Measurements from ENCODE around the gene SMIM41. TPM values are rescaled to one million over a fixed set of nuclear protein-coding genes. Genes with fewer than 3 reads are reported as not detected.

The SMIM41 gene
- total and polyA plus RNA-seq, 10 of the 15 experiments (the other 5 are each of a cell fraction or from before 2014, with no cell fraction given) = not detected

GRCh38 chr12:52054833-52055730, 24.4 kb upstream of the SMIM41 start:
- H3K79me2 ChIP-seq (ENCODE audit: control insufficient read depth, insufficient read depth, low read length) = no peaks in the 10 kb centered on the region
- intact Hi-C loops (cut with micrococcal nuclease; ENCODE audit: unreplicated experiment) (no loop called here), in situ Hi-C loops (cut with MboI) (no loop called here)
- ChIA-PET SMC1A (ENCODE audit: uncharacterized antibody, unreplicated experiment) (no interaction called here), RAD21 (ENCODE audit: unreplicated experiment) (interaction anchor here (1.1 kb wide), 1 partner anchor 30 kb away, joined by 4 read pairs; no protein-coding TSS in a partner anchor), POLR2A (interaction anchor here (1.0 kb wide), 1 partner anchor 23 kb away, joined by 3 read pairs; no protein-coding TSS in a partner anchor), CTCF (interaction anchor here (0.6 to 2.9 kb wide), 4 partner anchors 13 to 63 kb away, joined by 3 to 9 read pairs (median 6); no protein-coding TSS in a partner anchor)
- no peaks in the 10 kb centered on the region for H4K20me1 ChIP-seq (ENCODE audit: control insufficient read depth, insufficient read depth)
- no TSS peak for BruUV-seq (replicated peaks)
- H3K4me1 ChIP-seq (ENCODE audit: control insufficient read depth, insufficient read depth, low read length) = peaks cover 12% of the 10 kb centered on the region
- FAIRE-seq = no peak
- H3K9ac ChIP-seq (ENCODE audit: control insufficient read depth, insufficient read depth, low read length) = no peak overlapping the region
- H2AFZ ChIP-seq (ENCODE audit: control insufficient read depth, low read depth, low read length) = no peak overlapping the region
- no peaks in the 10 kb centered on the region for H3K9me3 ChIP-seq (replicated peaks; ENCODE audit: control insufficient read depth, insufficient read depth, low read length)
- no peaks in the 10 kb centered on the region; a peak in 1 of 4 replicates for H3K36me3 ChIP-seq (ENCODE audit: control insufficient read depth in 2 of 2, insufficient read depth in 2 of 2, low read length in 1 of 2)
- DNase-seq (ENCODE audit: low read depth, low spot score) = no peak
- no peak overlapping the region for H3K4me2 ChIP-seq (ENCODE audit: control insufficient read depth, insufficient read depth)
- TF ChIP-seq MEF2B (IDR thresholded peaks at IDR 0.05; ENCODE audit: partially characterized antibody, poor library complexity, severe bottlenecking) = no peak
- TF ChIP-seq SUZ12 (IDR thresholded peaks at IDR 0.05; ENCODE audit: unreplicated experiment) = no peak
- no peak for TF ChIP-seq YBX1 (IDR thresholded peaks at IDR 0.05)
- no peak for TF ChIP-seq ZNF217 (IDR thresholded peaks at IDR 0.05)
- no peak for TF ChIP-seq CREB1 (IDR thresholded peaks at IDR 0.05; ENCODE audit: low read depth)
- no peak for TF ChIP-seq USF1 (IDR thresholded peaks at IDR 0.05; ENCODE audit: borderline replicate concordance, extremely low read length, insufficient read depth, low read depth, low read length)
- no peak overlapping the region for H3K27ac ChIP-seq (ENCODE audit: control insufficient read depth, insufficient read depth)
- ATAC-seq = no peak
- 68% methylated on average over 21 of the region's 21 CpGs for WGBS (ENCODE audit: insufficient coverage, insufficient replicate concordance, low lambda C conversion rate, missing lambda C conversion rate)
- H3K4me3 ChIP-seq = no peak overlapping the region
- H3K27me3 ChIP-seq (replicated peaks in 1 of 2; ENCODE audit: control insufficient read depth in 2 of 2, insufficient read depth in 2 of 2, low read length in 1 of 2) = no peaks in the 10 kb centered on the region
